Measurements from ENCODE around the gene OR5W2. TPM values are rescaled to one million over a fixed set of nuclear protein-coding genes. Genes with fewer than 3 reads are reported as not detected.
"Not testable (repeated sequence)": the region's sequence is repeated elsewhere in the genome, so short reads cannot be mapped to it uniquely, and the experiment has no call there.

Gene OR5W2
- not detected for polyA plus RNA-seq (ENCODE audit: insufficient read length)

DNA sequence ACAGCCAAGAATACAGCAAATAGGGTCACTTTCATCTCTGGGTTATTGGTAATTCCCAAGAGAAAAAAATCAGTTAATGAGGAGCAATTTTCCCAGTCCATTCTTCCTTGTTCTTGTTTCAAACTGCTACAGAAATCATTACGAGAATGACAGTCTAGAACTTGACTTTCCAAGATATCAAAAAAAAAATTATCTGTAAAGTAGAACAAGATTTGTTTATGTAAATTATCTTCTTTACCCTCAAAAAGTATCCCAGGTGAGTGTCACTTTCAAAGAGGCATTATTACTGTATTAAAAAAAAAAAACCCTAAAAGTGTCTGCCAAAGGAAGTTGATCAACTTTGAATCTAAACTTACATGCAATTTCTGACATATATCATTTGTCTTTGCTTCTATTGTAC, at the start of gene OR5W2:
Gene OR5W2, minus strand, starts transcription at position 101 of the 400 bp plus-strand sequence. Its CDS starts 0 bp downstream, at position 101.
- no peak for DNase-seq

DNA sequence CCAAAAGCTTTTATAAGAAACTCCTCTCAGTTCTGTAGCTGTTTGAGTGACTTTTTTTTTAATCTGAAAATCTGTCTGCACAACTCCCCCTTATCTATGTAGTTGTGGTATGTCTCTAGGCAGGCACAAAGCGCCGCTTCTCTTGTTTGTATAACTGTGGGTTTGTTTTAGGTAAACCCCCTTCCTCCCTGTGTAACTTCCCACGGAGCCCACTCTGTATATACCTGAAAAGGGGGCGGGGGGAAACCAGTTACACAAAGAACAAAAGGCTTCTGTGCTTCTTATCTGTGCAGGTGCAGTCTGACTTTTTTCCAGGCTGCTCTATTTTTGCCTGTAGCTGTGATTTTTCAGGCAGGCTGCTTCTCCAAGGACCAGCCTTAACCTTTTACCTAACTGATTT, 42.1 kb upstream of the OR5W2 start:
- no peak for DNase-seq

DNA sequence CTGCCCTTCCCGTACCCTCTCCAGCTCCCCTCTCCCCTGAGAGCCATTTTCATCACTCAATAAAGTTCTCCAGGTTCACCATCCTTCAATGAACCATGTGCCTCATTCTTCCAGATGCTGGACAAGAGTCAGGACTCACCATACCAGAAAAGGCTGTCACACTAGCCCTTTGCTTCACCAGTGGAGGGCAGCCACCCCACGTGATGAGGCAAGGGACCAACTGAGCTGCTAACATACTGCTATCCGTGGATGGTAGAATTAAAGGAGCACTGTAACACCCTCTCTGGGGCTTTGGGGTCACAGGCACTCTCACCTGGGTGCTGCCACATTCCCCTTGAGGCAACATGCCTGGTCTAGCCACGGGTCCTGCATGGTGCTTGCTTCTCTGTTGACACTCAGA, 34.9 kb upstream of the OR5W2 start:
- no peak for DNase-seq

DNA sequence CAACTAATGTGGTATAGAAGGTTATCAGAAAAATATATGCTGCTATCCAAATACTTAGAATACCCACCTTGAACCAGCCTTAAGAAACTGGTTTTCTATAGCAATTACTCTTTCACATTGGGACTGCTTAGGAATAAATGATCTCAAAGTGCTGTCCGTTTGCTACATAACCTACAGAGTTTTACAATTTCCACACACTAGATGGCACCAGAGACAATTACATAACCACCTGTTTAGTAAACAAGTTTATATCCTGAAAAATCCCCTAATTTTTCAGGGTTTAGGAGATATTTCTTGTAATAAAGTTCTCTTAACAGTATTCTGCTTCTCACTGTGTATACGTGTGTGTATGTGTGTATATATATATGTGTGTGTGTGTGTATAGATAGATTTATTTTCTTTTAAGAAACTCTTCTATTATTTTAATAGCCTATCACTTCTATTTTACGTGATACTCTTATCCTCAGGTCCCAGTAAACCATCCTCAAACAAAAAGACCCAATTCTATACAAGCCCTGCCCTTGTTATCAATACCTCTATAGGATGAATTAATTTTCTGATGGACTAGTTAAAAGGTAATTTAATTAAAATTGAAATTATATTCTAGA, 28.5 kb upstream of the OR5W2 start:
- DNase-seq = peak; percentile 3

DNA sequence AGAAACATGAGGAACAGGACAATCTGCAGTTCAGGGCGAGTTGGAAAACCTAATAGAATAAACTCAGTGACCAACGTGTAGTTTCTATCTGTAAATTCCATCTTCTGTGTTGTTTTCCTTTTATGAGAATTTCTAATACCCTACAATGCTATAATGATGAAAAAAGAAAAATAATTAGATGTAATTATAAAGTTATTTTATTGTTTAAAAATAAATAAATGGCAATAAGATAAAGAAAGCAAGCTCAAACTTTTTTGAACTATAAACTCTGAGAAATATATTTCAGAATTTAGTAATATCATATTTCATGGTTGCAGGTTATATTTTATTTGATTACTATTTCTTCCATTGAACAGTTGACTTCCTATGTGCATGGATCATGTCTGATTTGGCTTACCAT, 21.9 kb upstream of the OR5W2 start, which contains the start of gene OR5I1:
Gene OR5I1, minus strand, starts transcription at position 101 of the 400 bp plus-strand sequence. Its CDS starts 0 bp downstream, at position 101.
- DNase-seq = no peak

DNA sequence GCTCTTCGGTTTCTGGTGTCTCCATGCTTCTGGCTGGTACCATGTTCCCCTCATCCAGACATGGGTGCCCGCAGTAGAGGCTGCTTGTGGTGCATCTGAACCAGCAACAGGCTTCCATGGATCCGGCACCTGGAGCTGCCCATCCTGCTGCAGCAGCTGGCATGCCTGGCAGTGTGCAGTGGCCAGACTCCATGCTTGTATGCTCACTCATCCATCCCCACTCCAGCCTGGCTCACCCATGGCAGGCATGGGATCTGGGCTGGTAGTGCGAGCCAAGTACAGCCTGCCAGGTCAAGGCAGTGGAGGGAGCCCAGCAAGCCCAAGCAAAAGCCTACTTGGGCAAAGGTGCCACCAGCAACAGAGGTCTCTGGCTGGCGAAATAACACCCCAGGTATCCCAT, 6.2 kb upstream of the OR5W2 start:
- no peak for DNase-seq

DNA sequence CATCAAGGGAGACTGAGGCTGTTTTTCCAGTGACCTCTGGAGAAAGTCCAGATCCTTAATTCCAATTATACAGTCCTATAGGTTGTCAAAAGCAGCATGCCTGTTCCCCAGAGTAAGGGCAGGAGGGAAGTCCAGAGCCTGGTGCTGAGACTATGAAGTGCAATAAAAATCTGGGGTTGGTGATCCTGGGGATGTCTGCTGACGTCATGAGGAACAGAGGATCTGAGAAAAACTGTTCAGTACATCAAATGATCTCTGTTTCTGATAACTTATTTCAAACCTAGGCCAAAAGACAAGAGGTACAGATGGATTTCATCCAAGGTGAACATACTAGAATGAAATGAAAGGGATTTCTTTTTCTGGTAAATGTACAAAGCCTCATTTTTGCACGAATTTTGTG, 12.1 kb downstream of the OR5W2 start:
- no peak for DNase-seq

DNA sequence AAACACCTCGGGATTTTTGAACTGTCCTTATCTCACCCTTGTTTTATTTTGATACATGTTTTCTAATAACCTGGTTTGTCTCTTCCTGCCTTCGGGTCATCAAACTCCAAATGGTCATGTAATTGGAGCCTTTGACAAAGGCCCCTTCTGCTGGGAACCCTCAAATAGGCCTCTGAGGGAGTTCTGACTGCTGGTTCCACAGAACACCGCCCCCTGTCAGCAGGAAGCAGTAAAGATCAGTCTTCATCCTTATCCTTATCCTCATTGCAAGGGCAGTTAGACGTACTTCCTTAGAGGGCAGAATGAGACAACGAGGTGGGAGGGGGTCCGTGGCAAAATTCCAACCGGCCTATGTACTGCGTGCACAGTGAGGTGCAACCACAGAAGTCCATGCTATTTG, 19.2 kb downstream of the OR5W2 start:
- no peak for DNase-seq

DNA sequence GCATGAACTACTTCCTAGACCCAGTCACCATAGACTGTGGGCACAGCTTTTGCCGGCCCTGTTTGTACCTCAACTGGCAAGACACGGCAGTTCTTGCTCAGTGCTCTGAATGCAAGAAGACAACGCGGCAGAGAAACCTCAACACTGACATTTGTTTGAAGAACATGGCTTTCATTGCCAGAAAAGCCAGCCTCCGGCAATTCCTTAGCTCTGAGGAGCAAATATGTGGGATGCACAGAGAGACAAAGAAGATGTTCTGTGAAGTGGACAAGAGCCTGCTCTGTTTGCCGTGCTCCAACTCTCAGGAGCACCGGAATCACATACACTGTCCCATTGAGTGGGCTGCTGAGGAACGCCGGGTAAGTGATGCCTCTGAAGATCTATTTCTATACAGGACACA, 28.9 kb downstream of the OR5W2 start:
- DNase-seq = not testable (repeated sequence)

DNA sequence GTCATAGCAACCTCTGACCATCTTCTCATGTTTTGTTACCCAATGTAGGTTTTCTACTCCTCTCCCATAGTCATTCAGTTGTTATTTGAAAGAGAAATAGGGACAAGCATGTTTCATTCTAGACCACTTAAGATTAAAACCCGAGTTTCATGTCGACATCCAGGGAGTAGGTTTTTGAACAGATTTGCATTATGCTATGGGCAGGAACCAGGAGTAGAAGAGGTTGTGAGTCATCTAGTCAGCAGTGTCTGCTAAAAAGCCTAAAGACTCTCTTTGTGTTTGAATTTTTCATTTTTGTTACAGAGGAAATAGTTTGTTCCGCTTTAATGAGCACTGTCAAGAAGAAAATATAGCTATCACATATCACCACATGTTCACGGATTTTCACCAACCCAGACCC, 29.4 kb downstream of the OR5W2 start:
- not testable (repeated sequence) for DNase-seq

DNA sequence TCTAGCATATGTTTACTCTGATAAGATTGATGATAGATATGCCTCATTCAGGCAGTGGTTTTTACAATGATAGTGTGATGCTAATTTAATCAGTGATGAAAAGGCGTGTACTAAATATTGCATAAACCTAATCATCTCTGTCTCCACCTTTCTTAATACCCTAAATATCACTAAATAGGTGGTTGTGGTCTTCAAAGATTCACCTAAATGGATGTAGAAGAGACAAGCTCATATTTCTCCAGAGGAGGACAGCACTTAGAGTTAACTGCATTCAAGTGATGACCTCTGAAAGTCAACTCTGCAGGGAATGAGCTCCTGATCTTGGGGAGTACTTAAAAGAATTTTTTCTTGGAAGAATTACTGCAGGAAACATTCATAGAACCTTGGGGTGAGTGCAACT, 31.4 kb downstream of the OR5W2 start, which contains the start of gene TRIM51:
Gene TRIM51, plus strand, starts transcription at position 301 of the 400 bp plus-strand sequence. CDS start 2,132 bp downstream, outside the sequence.
- DNase-seq = not testable (repeated sequence)

DNA sequence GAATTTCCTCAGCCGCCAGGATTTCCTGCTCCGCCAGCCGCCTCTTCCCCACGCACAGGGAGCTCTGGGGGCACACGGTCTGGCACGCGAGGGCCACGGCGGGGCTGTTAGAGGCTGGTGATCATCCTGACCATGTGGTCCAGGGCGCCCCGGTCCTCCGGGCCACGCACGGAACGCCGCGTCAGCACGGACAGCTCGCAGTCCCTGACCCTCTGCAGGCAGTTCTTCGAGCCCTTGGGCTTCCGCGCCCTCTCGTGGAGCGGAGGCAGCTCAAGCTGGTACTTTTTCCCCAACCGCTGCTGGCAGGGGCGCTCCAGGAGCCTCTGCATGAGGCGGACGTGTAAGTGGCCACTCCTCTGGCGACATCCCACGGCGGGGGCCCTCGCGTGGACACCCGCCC, 41.2 kb downstream of the OR5W2 start:
- DNase-seq = not testable (repeated sequence)

DNA sequence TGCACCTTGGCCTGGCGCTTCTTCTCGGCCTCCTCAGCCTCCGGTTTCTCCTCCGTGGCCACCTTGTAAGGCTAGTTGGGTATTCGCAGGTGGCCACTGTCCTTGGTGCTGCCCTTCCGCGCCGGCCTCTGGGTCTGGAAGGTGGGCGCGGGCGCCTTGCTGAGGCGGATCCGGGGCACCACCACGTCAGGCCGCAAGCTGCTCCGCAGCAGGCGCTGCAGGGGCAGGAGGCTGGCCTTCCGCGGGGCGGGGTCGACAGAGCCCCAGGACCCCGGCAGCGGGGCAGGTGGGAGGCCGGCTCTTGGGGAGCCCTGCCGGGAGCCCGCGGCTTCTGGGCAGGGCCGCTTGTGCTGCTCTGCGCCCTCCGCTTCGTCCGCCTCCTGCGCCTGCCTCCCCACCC, 41.7 kb downstream of the OR5W2 start:
- not testable (repeated sequence) for DNase-seq

DNA sequence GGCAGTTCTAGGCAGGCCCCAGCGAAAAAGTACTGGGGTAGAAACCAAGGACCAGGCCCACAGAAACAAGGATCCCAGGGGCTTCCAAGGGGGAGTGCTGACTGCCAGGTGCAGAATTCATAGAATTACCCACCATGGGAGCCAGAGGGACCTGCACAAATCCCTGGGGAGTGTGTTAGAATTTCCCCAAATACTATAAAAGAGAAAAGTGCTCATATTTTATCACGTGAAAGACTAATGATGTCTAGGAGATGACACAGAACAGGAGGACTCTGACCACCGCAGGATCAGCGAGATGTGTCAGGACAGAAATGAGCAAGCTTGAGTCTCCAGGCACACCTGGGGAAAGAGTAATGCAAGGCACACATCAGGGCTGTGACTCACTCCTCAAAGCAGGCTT, 47.0 kb downstream of the OR5W2 start:
- DNase-seq = not testable (repeated sequence)

Other genes starting within 250 kb of the OR5W2 start
- gene OR5D13, start 141.1 kb downstream of the OR5W2 start, polyA plus RNA-seq (ENCODE audit: insufficient read length) = not detected
- not detected for gene OR5D14, start 119.0 kb downstream of the OR5W2 start, polyA plus RNA-seq (ENCODE audit: insufficient read length)
- not detected for gene OR5L1, start 103.2 kb downstream of the OR5W2 start, polyA plus RNA-seq (ENCODE audit: insufficient read length)
- gene OR5D18, start 95.0 kb downstream of the OR5W2 start, polyA plus RNA-seq (ENCODE audit: insufficient read length) = not detected
- not detected for gene OR5L2, start 87.4 kb downstream of the OR5W2 start, polyA plus RNA-seq (ENCODE audit: insufficient read length)
- not detected for gene OR5D16, start 75.8 kb downstream of the OR5W2 start, polyA plus RNA-seq (ENCODE audit: insufficient read length)
- not detected for gene TRIM51, start 31.3 kb downstream of the OR5W2 start, polyA plus RNA-seq (ENCODE audit: insufficient read length)
- not detected for gene OR5I1, start 21.8 kb upstream of the OR5W2 start, polyA plus RNA-seq (ENCODE audit: insufficient read length)
- not detected for gene OR10AG1, start 55.4 kb upstream of the OR5W2 start, polyA plus RNA-seq (ENCODE audit: insufficient read length)
- gene OR5F1, start 80.0 kb upstream of the OR5W2 start, polyA plus RNA-seq (ENCODE audit: insufficient read length) = not detected
- not detected for gene OR5AS1, start 113.1 kb upstream of the OR5W2 start, polyA plus RNA-seq (ENCODE audit: insufficient read length)
- gene OR8I2, start 178.7 kb upstream of the OR5W2 start, polyA plus RNA-seq (ENCODE audit: insufficient read length) = not detected
- not detected for gene OR8H2, start 189.1 kb upstream of the OR5W2 start, polyA plus RNA-seq (ENCODE audit: insufficient read length)
- not detected for gene OR8H3, start 207.8 kb upstream of the OR5W2 start, polyA plus RNA-seq (ENCODE audit: insufficient read length)
- gene OR8J3, start 225.6 kb upstream of the OR5W2 start, polyA plus RNA-seq (ENCODE audit: insufficient read length) = not detected
- gene OR8K5, start 245.7 kb upstream of the OR5W2 start, polyA plus RNA-seq (ENCODE audit: insufficient read length) = not detected